H9 (cell line): ENCODE data around the gene INSYN1. TPM values are rescaled to one million over a fixed set of nuclear protein-coding genes. Genes with fewer than 3 reads are reported as not detected.

Source experiments
- DNase-seq: peaks from one replicate; pipeline ENCODE4 v3.0.0-alpha.2; 2017
- H2AFZ ChIP-seq: one replicate; pipeline ENCODE4 v1.6.1; 2013; ENCODE audit warnings: mild to moderate bottlenecking, low read length, control low read depth, moderate library complexity
- H2AK5ac ChIP-seq: 2 replicates; pipeline ENCODE4 v1.6.1; 2013; ENCODE audit warnings: low read length, control low read depth, mixed read lengths; ENCODE audit not compliant: insufficient read length
- H2BK120ac ChIP-seq: one replicate; pipeline ENCODE4 v1.6.1; 2013; ENCODE audit warnings: low read depth, mild to moderate bottlenecking, low read length, control low read depth, inconsistent platforms; ENCODE audit not compliant: poor library complexity, severe bottlenecking
- H2BK12ac ChIP-seq: 2 replicates; pipeline ENCODE4 v1.6.1; 2013; ENCODE audit warnings: low read length, control low read depth, mixed read lengths, low read depth; ENCODE audit not compliant: insufficient read length
- H2BK15ac ChIP-seq: 2 replicates; pipeline ENCODE4 v1.6.1; 2013; ENCODE audit warnings: low read depth, low read length, control low read depth
- H2BK20ac ChIP-seq: one replicate; pipeline ENCODE4 v1.6.1; 2013; ENCODE audit warnings: low read depth, mild to moderate bottlenecking, low read length, control low read depth, inconsistent platforms; ENCODE audit not compliant: poor library complexity, severe bottlenecking
- H2BK5ac ChIP-seq: 2 replicates; pipeline ENCODE4 v1.6.1; 2013; ENCODE audit warnings: low read length, control low read depth, mixed read lengths; ENCODE audit not compliant: insufficient read length
- H3K14ac ChIP-seq: 2 replicates; pipeline ENCODE4 v1.6.1; 2013; ENCODE audit warnings: low read length, control low read depth; ENCODE audit not compliant: insufficient read depth
- H3K18ac ChIP-seq: 2 replicates; pipeline ENCODE4 v1.6.1; 2013; ENCODE audit warnings: low read depth, mild to moderate bottlenecking, mixed read lengths, low read length, control low read depth; ENCODE audit not compliant: insufficient read length
- H3K23ac ChIP-seq: 2 replicates; pipeline ENCODE4 v1.6.1; 2013; ENCODE audit warnings: low read length, control low read depth, mixed read lengths, low read depth; ENCODE audit not compliant: insufficient read length
- H3K23me2 ChIP-seq: 2 replicates; pipeline ENCODE4 v1.6.1; 2013; ENCODE audit warnings: low read depth, mild to moderate bottlenecking, mixed read lengths, low read length, control low read depth; ENCODE audit not compliant: insufficient read length, poor library complexity, severe bottlenecking
- H3K27ac ChIP-seq: 2 replicates; pipeline ENCODE4 v1.5.1; 2013; ENCODE audit warnings: low read length, control low read depth, mixed read lengths, low read depth; ENCODE audit not compliant: insufficient read length
- H3K27me3 ChIP-seq: 2 replicates; pipeline ENCODE4 v1.6.1; 2013; ENCODE audit warnings: low read length, control low read depth, inconsistent platforms; ENCODE audit not compliant: insufficient read depth
- H3K4ac ChIP-seq: 2 replicates; pipeline ENCODE4 v1.6.1; 2013; ENCODE audit warnings: low read depth, mild to moderate bottlenecking, control low read depth, inconsistent platforms, low read length, moderate library complexity
- H3K4me1 ChIP-seq: 2 replicates; pipeline ENCODE4 v1.6.1; 2013; ENCODE audit warnings: low read length, control low read depth, inconsistent platforms; ENCODE audit not compliant: insufficient read depth
- H3K4me2 ChIP-seq: 2 replicates; pipeline ENCODE4 v1.6.1; 2013; ENCODE audit warnings: low read length, control low read depth, mixed read lengths; ENCODE audit not compliant: insufficient read length, insufficient read depth
- H3K56ac ChIP-seq: 2 replicates; pipeline ENCODE4 v1.6.1; 2013; ENCODE audit warnings: low read depth, mild to moderate bottlenecking, mixed read lengths, low read length, control low read depth; ENCODE audit not compliant: insufficient read length
- H3K79me1 ChIP-seq: 2 replicates; pipeline ENCODE4 v1.6.1; 2013; ENCODE audit warnings: low read depth, mild to moderate bottlenecking, moderate library complexity, low read length, control low read depth, inconsistent platforms; ENCODE audit not compliant: insufficient read depth, poor library complexity, severe bottlenecking
- H3K79me2 ChIP-seq: 2 replicates; pipeline ENCODE4 v1.6.1; 2013; ENCODE audit warnings: low read length, control low read depth, inconsistent platforms; ENCODE audit not compliant: insufficient read depth
- H3K9ac ChIP-seq: 2 replicates; pipeline ENCODE4 v1.6.1; 2013; ENCODE audit warnings: low read length, control low read depth, mixed read lengths; ENCODE audit not compliant: insufficient read length; ENCODE audit errors: extremely low read depth
- H3K9me3 ChIP-seq: one replicate; pipeline ENCODE4 v1.6.1; 2013; ENCODE audit warnings: low read depth, low read length, inconsistent platforms; ENCODE audit not compliant: control insufficient read depth
- H3T11ph ChIP-seq: one replicate; pipeline ENCODE4 v1.6.1; 2013; ENCODE audit warnings: mild to moderate bottlenecking, low read length, control low read depth, inconsistent platforms
- H4K20me1 ChIP-seq: one replicate; pipeline ENCODE4 v1.6.1; 2013; ENCODE audit not compliant: control insufficient read depth, insufficient read length, insufficient read depth
- H4K5ac ChIP-seq: 2 replicates; pipeline ENCODE4 v1.6.1; 2013; ENCODE audit warnings: low read depth, mild to moderate bottlenecking, mixed read lengths, low read length, control low read depth; ENCODE audit not compliant: insufficient read length
- H4K8ac ChIP-seq: replicated peaks from 2 replicates; pipeline ENCODE4 v1.6.1; 2013; ENCODE audit warnings: low read length, control low read depth, mixed read lengths, low read depth; ENCODE audit not compliant: insufficient read length
- H4K91ac ChIP-seq: 2 replicates; pipeline ENCODE4 v1.6.1; 2013; ENCODE audit warnings: low read depth, mild to moderate bottlenecking, moderate library complexity, mixed read lengths, low read length, control low read depth; ENCODE audit not compliant: insufficient read length
- H3K27ac Mint-ChIP-seq, 3 experiments: 2 replicates in 2 of 3; 3 replicates in 1 of 3; pipeline ENCODE4 v1.8.0; 2020 to 2021; ENCODE audit warnings: mixed read lengths in 3 of 3, mild to moderate bottlenecking in 1 of 3, moderate library complexity in 1 of 3
- H3K27me3 Mint-ChIP-seq: 2 replicates; pipeline ENCODE4 v1.8.0; 2021; ENCODE audit warnings: low read depth, mild to moderate bottlenecking, moderate library complexity, mixed read lengths
- H3K36me3 Mint-ChIP-seq, 3 experiments: 2 replicates in 2 of 3; 3 replicates in 1 of 3; pipeline ENCODE4 v1.8.0; 2020 to 2021; ENCODE audit warnings: low read depth in 3 of 3, mixed read lengths in 3 of 3; ENCODE audit not compliant: insufficient read depth in 1 of 3
- H3K4me1 Mint-ChIP-seq, 2 experiments: 2 replicates each; pipeline ENCODE4 v1.8.0; 2020; ENCODE audit warnings: mixed read lengths in 2 of 2
- H3K4me3 Mint-ChIP-seq, 2 experiments: 2 replicates in 1 of 2; 3 replicates in 1 of 2; pipeline ENCODE4 v1.8.0; 2020 to 2021; ENCODE audit warnings: mild to moderate bottlenecking in 2 of 2, mixed read lengths in 2 of 2, moderate library complexity in 1 of 2
- H3K9me3 Mint-ChIP-seq, 2 experiments: 2 replicates in 1 of 2; 3 replicates in 1 of 2; pipeline ENCODE4 v1.8.0; 2020; ENCODE audit warnings: mild to moderate bottlenecking in 2 of 2, mixed read lengths in 2 of 2, moderate library complexity in 1 of 2
- CTCF ChIP-seq: fragments of 200-600 bp; sonication (generic); conservative IDR thresholded peaks from 3 replicates; pipeline ENCODE4 v1.8.0; 2021; ENCODE audit warnings: antibody characterized with exemption, mild to moderate bottlenecking
- WGBS: extraction: QIAGEN DNeasy Blood & Tissue Kit; methylation state at CpG from one replicate; pipeline ENCODE4 v1.1.7; 2013; ENCODE audit warnings: missing lambda C conversion rate, low lambda C conversion rate, mixed read lengths; ENCODE audit not compliant: insufficient read length; ENCODE audit errors: extremely low coverage; 5-methylcytosine and 5-hydroxymethylcytosine counted together
- total RNA-seq: library from RNA; stranded (reverse); gene quantifications from 2 replicates; pipeline ENCODE4 v1.2.1, GENCODE V29; 2021

The INSYN1 gene
- total RNA-seq, 1 experiment from 2014 or later: 1.9 TPM

DNA sequence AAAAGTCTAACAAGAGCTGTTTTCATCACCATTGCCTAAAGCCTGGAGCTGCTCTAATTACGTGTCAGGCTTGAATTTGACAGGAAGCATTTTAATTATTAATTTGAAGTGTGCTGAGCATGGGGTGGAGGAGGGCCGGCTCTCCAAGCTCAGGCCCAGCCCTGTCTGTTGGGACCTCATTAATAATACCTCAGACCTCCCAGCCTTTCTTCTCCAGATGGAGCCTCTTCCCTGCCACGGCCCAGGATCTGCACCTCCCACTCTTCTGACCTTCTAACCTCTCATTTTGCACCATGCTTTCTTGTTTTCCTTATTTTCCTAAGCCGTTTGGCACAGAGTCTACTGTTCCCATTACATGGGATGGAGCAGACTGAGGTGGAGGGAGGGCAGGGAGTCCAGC lies 30.0 kb downstream of the INSYN1 start:
- Histone ChIP-seq H3K9me3 (no peaks in the 10 kb centered on the region), H2BK12ac (no peak overlapping the region), H3K27ac (no peak overlapping the region), H3K4me2 (no peak overlapping the region), H3K27me3 (no peaks in the 10 kb centered on the region; the same call in 1 of the 2 replicates), H3K4me1 (no peaks in the 10 kb centered on the region), H4K20me1 (no peaks in the 10 kb centered on the region), H3K23me2 (no peaks in the 10 kb centered on the region), H2AK5ac (no peak overlapping the region), H3K18ac (no peak overlapping the region), H4K91ac (no peak overlapping the region), H3K79me1 (no peaks in the 10 kb centered on the region), H3K14ac (no peak overlapping the region), H4K5ac (no peak overlapping the region), H3K23ac (no peak overlapping the region), H3T11ph (no peak overlapping the region), H3K56ac (no peak overlapping the region), H4K8ac (no peak overlapping the region), H3K9ac (no peak overlapping the region), H3K4ac (no peak overlapping the region), H2BK20ac (no peak overlapping the region), H2BK120ac (no peak overlapping the region), H2BK5ac (no peak overlapping the region), H3K79me2 (no peaks in the 10 kb centered on the region), H2BK15ac (no peak overlapping the region), H2AFZ (no peak overlapping the region)
- Mint-ChIP-seq H3K9me3 (no peaks in the 10 kb centered on the region), H3K27ac (no peak overlapping the region; a peak in 1 of 7 replicates), H3K4me3 (no peak overlapping the region), H3K4me1 (peaks cover 3 to 5% of the 10 kb centered on the region in 2 experiments; a peak in 2 of 4 replicates), H3K36me3 (no peaks in the 10 kb centered on the region), H3K27me3 (no peaks in the 10 kb centered on the region; the same call in none of the 2 replicates)
- DNase-seq: no peak
- TF ChIP-seq CTCF: no peak
- no CpG with 5 or more reads among the region's 4 CpGs for WGBS
